ENCODE results near the gene SLC7A10.

GRCh38 chr19:33233056-33233873 is 7.6 kb upstream of the SLC7A10 start:
- TF ChIP-seq CTCF (IDR thresholded peaks at IDR 0.05) (no peak), POLR2A (IDR thresholded peaks at IDR 0.05) (no peak)

All from testis (tissue), 2 donors.